Measurements from ENCODE around the gene CD96.

- TF ChIP-seq CTCF (IDR thresholded peaks at IDR 0.05): no peak
- no peak for TF ChIP-seq POLR2A (IDR thresholded peaks at IDR 0.05)
These were observed 35.6 kb upstream of the CD96 start for GRCh38 chr3:111506435-111506834.

Data from body of pancreas (tissue), 4 donors.